HG02623 (cell line): ENCODE data around the gene COA1.
A peak's percentile ranks its signal among the peaks of the same experiment; 100 is the strongest.
"Not testable (repeated sequence)": the region's sequence is repeated elsewhere in the genome, so short reads cannot be mapped to it uniquely, and the experiment has no call there.

Source experiments
- ATAC-seq: cut with Tn5 transposase; IDR thresholded peaks from one replicate; pipeline ENCODE4 v1.9.1; 2021; ENCODE audit warnings: moderate library complexity; ENCODE audit not compliant: unreplicated experiment

Gene COA1, protein sequence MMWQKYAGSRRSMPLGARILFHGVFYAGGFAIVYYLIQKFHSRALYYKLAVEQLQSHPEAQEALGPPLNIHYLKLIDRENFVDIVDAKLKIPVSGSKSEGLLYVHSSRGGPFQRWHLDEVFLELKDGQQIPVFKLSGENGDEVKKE

DNA sequence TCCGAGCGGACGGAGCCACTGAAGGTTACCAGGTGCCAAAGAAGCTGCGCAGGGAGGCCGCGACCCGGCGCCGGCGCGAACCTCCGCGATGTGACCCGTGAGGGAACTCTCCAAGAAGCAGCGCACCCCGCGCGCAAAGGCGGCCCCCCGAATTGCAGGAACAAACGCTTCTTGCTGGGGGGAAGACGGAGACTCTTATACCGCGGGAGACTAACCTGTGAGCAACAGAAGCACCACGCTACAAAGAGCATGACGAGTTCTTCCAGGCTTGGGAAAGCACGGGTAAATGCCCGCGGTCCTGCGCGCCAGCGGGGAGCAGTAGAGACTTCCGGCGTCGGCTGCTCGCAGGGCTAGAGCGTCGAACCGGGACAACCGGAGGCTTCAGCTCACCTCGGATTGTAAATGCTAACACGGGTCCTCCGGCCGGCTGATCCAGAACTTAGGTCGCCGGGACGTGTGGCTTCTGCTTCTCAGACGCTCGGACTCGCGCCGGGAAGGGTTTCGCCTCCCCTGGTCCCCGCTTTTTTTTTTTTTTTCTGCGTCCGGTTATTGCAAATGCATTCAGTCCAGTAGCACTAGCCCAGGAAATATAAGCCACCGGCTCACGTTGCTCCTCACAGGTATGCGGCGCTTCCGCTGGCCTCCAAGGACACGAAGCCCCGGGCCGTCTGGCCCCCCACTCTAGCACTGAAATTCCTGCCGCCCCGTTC is at the start of gene COA1:
Gene COA1, minus strand, starts transcription at position 310 of the 710 bp plus-strand sequence. CDS start 80,909 bp downstream, outside the sequence.
- ATAC-seq, result peak; percentile 81

DNA sequence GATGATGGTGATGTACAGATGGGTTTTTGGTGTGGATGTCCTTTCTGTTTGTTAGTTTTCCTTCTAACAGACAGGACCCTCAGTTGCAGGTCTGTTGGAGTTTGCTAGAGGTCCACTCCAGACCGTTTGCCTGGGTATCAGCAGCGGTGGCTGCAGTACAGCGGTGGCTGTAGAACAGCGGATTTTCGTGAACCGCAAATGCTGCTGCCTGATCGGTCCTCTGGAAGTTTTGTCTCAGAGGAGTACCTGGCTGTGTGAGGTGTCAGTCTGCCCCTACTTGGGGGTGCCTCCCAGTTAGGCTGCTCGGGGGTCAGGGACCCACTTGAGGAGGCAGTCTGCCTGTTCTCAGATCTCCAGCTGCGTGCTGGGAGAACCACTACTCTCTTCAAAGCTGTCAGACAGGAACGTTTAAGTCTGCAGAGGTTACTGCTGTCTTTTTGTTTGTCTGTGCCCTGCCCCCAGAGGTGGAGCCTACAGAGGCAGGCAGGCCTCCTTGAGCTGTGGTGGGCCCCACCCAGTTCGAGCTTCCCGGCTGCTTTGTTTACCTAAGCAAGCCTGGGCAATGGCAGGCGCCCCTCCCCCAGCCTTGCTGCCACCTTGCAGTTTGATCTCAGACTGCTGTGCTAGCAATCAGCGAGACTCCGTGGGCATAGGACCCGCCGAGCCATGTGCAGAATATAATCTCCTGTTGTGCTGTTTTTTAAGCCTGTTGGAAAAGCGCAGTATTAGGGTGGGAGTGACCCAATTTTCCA is 49.1 kb upstream of the COA1 start:
- ATAC-seq, result not testable (repeated sequence)

DNA sequence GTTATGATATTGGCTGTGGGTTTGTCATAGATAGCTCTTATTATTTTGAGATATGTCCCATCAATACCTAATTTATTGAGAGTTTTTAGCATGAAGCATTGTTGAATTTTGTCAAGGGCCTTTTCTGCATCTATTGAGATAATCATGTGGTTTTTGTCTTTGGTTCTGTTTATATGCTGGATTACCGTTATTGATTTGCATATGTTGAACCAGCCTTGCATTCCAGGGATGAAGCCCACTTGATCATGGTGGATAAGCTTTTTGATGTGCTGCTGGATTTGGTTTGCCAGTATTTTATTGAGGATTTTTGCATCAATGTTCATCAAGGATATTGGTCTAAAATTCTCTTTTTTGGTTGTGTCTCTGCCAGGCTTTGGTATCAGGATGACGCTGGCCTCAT is 45.9 kb upstream of the COA1 start:
- ATAC-seq, result not testable (repeated sequence)

DNA sequence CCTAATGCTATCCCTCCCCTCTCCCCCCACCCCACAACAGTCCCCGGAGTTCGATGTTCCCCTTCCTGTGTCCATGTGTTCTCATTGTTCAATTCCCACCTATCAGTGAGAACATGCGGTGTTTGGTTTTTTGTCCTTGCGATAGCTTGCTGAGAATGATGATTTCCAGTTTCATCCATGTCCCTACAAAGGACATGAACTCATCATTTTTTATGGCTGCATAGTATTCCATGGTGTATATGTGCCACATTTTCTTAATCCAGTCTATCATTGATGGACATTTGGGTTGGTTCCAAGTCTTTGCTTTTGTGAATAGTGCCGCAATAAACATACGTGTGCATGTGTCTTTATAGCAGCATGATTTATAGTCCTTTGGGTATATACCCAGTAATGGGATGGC is 43.9 kb upstream of the COA1 start:
- not testable (repeated sequence) for ATAC-seq

DNA sequence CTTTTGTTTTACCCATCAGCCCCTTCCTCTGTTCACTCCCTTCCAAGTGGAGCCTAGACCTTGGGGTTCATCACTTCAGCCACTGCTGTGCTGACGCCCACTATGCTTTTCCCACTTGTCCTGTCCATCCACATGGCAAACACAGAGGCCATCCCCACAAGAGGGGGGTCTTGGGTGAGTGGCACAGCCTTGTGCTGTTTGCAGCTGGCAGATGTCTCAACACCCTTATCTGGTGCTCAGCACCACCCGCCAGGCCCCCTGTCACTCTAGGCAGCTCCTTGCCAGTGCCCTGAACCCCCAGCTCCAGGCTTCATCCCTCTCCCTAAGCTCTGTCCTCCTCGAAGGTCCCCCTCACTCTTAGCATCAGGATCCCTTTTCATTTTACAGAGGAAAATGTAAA is 42.2 kb upstream of the COA1 start:
- no peak for ATAC-seq

DNA sequence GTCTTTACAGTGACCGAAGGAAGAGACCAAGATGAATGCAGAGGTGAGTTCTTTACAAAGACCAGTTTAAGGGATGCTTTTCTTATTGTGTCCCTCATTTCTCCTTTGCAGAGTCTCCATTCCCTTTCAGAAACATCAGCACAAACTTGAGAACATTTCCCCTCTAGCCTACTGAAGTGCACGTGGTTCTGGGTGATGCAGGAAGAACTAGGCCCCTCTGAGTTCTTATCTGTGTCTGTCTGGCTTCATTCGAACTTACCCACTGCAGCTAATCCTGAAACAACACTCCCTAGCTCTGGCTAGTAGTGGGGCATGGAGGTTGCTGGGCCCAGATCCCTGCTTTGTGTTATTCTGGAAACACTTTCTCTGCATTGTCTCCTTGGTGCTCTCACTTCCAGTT is 41.8 kb upstream of the COA1 start:
- ATAC-seq, result no peak

DNA sequence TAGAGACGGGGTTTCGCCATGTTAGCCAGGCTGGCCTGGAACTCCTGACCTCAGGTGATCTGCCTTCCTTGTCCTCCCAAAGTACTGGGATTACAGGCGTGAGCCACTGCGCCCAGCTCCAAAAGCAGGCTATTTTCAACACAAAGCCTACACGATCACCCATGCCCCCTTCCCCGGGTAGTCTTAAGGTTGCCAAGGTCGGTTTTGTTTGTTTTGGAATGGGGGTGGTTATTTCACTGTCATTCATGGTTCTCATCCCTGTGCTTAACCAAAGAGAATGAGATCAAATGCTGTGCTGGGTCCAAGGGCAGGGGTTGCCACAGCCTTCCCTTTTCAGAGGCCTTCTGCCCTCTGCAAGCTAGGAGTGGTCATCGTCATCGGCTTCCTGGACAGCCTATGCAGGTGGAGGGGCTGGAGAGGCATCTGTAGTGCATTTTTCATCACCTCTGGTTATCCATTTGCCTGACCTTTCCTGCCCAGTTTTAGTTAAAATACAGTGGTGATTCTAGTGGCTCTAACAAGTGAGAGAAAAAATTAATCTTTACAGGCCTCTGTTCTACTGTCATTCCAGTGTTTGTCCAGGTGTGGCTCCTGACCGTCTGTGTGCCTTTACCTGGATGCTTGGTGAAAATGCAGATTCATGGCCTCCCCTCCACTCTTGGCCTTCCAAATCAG is 40.6 kb upstream of the COA1 start:
- no peak for ATAC-seq

DNA sequence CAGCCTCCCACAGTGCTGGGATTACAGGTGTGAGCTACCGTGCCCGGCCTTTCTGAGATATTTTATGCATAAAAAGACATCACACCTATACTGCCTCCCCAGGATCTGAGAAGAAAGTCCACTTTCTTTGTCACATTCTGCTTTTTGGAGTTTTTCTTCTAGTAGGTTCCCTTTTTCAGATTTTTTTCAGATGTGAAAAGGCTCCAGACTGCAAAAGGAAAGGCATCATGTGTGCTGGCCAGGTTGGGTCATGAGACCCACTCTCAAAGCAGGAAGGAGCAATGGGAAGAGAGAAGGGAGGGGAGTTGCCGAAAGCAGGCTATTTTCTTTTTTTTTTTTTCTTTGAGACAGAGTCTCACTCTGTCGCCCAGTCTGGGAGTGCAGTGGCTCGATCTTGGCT is 40.0 kb upstream of the COA1 start:
- ATAC-seq, result no peak

DNA sequence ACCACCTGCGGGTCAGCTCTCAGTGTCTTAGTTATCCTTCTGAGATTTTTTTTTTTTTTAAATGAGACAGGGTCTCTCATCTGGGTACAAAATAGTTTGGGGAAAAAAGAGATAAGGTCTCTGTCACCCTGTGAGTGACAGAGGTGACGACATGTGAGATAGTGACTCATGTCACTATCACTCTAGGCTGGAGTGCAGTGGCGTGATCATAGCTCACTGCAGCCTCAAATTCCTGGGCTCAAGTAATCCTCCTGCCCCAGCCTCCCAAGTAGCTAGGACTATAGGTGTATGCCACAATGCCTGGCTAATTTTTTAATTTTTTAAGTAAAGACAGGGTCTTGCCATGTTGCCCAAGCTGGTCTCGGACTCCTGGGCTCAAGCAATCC is 39.6 kb upstream of the COA1 start:
- ATAC-seq, result no peak

DNA sequence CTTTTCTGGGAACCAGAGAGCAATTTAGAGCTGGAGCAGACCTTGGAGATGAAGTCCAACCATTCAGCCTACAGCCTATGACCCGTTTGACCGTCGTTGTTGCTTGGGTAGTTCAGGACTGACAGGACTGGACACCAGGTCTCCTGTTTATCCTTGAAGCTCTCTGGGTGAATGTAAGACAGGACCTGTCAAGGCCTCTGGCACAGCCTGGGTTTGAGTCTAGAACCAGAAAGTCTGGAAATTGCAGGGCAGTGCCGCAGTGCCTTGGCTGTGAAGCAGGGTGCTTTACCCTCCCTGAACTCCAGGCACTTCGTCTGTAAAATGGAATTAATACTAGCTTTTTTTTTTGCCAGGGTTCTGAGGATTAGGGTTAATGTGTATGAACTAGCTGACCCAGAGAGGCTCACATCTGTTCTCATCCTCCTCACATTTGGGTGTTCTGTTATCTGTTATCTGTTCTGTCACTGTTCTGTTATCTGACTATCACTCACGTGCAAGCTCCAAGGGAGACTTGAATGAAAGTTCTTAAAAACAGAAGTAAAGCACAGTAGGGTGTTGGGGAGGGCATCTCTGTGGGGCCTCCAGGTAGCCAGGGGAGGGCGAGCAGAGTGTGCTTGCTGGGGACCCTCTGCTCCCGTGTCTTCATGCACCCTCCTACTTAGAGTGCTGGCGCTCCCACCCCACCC is 39.0 kb upstream of the COA1 start:
- no peak for ATAC-seq

DNA sequence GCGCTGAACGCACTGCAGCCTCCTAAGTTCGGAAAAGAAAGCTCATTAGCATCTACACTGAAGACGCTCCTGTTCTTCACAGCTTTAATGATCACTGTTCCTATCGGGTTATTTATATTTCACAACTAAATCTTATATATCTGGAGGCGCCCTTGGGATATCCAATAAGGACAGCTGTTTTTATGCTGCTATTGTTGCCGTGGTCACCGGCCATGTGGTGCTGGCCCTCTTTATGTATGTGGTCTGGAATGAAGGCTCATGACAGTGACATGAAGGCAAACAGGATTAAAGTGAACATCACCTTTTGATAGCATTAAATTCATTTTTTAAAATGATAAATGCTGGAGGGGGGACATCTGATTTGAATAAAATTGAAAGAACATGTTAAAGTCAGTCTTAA is 38.0 kb upstream of the COA1 start:
- ATAC-seq, result no peak

DNA sequence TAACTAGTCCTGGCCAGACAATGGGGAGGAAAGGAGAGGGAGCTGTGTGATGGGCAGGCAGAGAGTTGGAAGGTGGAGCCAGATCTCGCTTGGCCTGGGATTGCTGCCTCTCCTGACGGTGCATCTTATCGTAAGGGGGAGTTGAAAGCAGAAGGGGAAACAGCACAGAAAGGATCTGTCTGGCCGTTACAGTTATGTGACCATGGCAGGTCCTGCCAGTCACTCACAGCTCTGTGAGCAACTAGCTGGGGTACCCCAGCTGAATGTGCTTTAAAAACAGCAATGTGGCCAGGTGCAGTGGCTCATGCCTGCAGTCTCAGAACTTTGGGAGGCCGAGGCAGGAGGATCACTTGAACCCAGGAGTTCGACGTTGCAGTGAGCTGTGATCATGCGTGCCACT is 37.2 kb upstream of the COA1 start:
- no peak for ATAC-seq

DNA sequence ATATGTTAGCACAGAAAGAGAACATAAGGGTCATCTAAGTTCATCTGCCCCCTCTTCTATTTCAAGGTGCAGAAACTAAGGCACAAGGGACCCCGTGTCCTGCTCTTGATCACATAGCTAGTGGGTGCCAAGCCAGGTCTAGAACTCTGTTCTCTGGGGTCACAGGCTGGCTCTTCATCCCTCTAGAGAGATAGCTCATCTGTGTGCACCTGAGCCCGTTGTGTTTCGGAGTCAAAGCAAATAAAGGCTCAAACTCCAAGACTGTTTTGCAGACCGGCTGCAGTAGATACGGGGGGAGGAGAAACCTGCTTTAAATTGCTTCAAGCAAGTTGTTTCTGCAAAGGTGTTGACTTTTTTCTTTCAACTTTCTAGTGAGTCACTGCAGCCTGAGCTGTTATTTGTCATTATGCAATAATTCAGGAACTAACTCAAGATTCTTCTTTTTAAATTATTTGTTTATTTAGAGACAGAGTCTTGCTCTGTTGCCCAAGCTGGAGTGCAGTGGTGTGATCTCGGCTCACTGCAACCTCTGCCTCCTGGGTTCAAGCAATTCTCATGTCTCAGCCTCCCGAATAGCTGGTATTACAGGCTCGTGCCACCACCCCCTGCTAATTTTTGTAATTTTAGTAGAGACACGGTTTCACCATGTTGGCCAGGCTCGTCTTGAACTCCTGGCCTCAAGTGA is 35.6 kb upstream of the COA1 start:
- no peak for ATAC-seq

DNA sequence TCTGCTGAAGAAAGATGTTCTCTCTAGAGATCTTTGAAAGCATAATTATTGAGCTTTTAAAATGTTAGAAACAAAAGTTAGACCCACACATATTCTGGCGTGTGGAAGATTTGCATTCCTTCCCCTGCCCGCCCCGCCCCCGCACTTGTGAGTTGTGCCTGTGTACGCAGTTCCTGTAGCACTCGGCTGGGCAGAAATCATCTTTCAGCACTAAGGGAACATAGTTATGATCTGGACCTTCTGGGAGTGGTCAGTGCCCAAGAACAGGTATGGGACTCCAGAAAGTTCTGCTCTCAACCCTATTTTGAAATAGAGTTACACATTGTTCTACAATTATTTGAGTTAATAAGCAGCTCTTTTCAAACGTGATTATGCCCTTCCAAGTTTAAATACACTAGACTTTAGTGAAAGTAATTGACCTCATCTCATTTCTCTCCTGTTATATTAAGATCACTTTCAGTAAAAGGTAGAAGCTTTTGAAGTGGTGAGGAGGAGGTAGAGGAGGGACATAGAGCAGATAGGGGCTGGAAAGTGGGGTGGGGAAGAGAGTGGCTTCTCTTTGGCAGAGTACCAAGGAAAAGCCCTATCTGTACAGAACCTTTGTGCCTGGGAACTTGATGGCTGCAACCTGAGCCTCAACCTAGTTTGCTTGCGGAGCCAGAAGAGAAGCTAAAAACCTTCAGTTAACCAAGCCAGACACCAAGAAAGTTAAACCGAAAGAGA is 34.9 kb upstream of the COA1 start:
- ATAC-seq, result peak; percentile 54

DNA sequence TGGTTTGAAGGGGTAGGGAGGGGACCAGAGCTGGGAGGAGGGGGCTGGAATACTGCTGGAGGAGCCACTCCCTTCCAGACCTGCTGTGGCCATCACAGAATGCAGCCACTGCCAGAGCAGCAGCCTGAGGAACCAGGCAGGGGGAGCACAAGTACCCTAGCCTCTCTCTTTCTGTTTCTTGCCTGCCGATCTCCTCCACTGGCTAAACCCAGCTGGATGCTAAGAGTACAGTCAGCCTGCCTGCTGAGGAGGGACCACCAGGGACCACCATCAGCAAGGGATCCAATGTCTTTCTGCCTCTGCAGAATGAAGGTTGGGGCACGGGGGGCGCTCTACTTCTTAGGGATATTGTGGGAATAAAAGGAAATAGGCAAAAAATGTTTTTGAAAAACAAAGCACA is 33.9 kb upstream of the COA1 start:
- ATAC-seq, result no peak

DNA sequence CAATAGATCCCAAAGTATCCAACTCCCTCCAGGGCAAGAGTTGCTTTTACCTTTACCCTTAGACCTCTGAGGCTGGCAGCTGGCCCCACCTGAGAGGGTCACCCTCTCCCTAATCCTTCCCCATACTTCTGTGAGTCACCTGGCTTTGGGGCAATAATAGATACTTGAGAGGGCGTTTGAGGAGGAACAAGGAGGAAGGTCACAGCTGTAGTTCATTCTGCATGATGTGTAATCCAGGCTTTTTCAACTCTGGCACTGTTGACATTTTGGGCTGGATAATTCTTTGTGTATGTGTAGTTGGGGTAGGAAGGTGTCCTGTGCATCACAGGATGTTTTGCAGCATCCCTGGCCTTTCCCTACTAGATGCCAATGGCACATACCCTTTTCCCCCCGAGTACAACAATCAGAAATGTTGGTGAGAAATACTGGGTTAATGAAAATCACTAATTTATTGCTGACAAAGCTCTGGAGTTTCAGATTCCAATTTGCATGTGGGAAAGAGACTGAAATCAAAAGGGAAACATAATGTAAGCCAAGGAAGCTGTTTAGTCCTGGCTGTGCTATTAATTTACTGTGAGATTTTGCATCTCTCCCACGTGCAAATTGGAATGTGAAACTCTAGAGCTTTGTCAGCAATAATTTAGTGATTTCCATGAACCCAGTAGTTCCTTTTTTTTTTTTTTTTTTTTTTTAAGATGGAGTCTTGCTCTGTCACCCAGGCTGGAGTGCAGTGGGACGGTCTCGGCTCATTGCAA is 32.8 kb upstream of the COA1 start:
- no peak for ATAC-seq

DNA sequence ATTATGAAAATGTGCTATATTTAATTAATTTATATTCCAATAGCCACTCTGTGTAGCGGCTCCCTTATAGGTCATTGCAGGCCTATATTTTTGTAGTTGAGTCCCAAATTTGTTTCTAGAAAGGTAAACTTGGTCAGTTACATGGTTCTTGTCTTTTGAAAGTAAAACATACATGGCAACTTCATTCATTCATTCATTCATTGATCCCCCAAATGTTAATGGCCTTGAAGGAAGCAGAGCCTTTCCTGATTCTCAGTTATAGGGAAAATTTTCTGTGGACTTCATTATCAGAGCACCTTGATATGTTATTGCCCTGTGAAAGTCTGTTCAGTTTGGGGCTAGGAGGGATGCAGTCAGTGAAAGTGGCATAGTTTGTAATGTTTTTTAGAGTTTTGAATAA is 32.1 kb upstream of the COA1 start:
- no peak for ATAC-seq

DNA sequence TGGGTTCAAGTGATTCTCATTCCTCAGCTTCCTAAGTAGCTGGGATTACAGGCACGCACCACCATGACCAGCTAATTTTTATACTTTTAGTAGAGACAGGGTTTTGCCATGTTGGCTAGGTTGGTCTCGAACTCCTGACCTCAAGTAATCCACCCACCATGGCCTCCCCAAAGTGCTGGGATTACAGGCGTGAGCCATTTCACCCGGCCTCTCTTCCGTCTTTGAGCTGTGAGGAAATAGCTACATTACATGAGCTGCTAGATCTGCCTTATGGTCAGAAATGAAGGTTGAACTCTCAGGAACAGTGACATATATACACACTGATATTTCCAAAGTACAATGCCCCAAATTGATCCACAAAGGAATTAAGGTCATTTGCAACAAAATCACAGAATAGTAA is 31.5 kb upstream of the COA1 start:
- ATAC-seq, result no peak
